CD14-positive monocyte (primary cell): ENCODE results near the gene FARP2. TPM values are rescaled to one million over a fixed set of nuclear protein-coding genes. Genes with fewer than 3 reads are reported as not detected.

Experiments
- DNase-seq, 3 donors: peaks; one replicate each; pipeline ENCODE4 v3.0.0-alpha.2; 2011 to 2022
- H2AFZ ChIP-seq: 2 replicates; pipeline ENCODE4 v1.6.0; 2012; ENCODE audit warnings: mild to moderate bottlenecking, low read depth, low read length, inconsistent platforms; ENCODE audit not compliant: insufficient read depth, poor library complexity, severe bottlenecking
- H3K27ac ChIP-seq, 2 donors: 1 replicate in 1 of 2; 2 replicates in 1 of 2; pipeline ENCODE4 v1.5.1; 2012 to 2013; ENCODE audit warnings: low read length in 2 of 2, control low read depth in 1 of 2, inconsistent platforms in 1 of 2, low read depth in 1 of 2, mild to moderate bottlenecking in 1 of 2
- H3K27me3 ChIP-seq, 2 donors: one replicate each; pipeline versions ENCODE4 v1.6.0 to v1.6.1; 2011 to 2013; ENCODE audit warnings: low read length in 2 of 2; ENCODE audit not compliant: control insufficient read depth in 2 of 2, insufficient read depth in 2 of 2
- H3K36me3 ChIP-seq, 2 donors: replicated peaks in 1 of 2; 1 replicate in 1 of 2; 2 replicates in 1 of 2; pipeline versions ENCODE4 v1.5.1 to v1.6.1; 2012 to 2013; ENCODE audit warnings: low read length in 2 of 2, control low read depth in 1 of 2, inconsistent platforms in 1 of 2, mild to moderate bottlenecking in 1 of 2; ENCODE audit not compliant: insufficient read depth in 2 of 2, control insufficient read depth in 1 of 2
- H3K4me1 ChIP-seq, 2 donors: 1 replicate in 1 of 2; 2 replicates in 1 of 2; pipeline versions ENCODE4 v1.5.1 to v1.6.1; 2012 to 2013; ENCODE audit warnings: low read length in 2 of 2, control low read depth in 1 of 2, inconsistent platforms in 1 of 2, mild to moderate bottlenecking in 1 of 2, moderate library complexity in 1 of 2; ENCODE audit not compliant: insufficient read depth in 2 of 2, control insufficient read depth in 1 of 2
- H3K4me2 ChIP-seq: replicated peaks from 2 replicates; pipeline ENCODE3; 2012; ENCODE audit warnings: low read length, moderate library complexity, mild to moderate bottlenecking; ENCODE audit not compliant: poor library complexity, severe bottlenecking; ENCODE audit errors: extremely low read depth
- H3K4me3 ChIP-seq, 3 experiments: fragments of 200-600 bp in 1 of 3; sonication (generic) in 1 of 3; replicated peaks in 1 of 3; 1 replicate in 2 of 3; 2 replicates in 1 of 3; pipeline ENCODE4 v1.5.1; 2011 to 2013; ENCODE audit warnings: low read length in 3 of 3, mild to moderate bottlenecking in 3 of 3, control low read depth in 2 of 3, low read depth in 2 of 3, inconsistent platforms in 1 of 3, moderate library complexity in 1 of 3
- H3K79me2 ChIP-seq: 2 replicates; pipeline ENCODE4 v1.6.0; 2012; ENCODE audit warnings: mild to moderate bottlenecking, control low read depth, inconsistent platforms, low read length, moderate library complexity; ENCODE audit not compliant: insufficient read depth
- H3K9ac ChIP-seq: 2 replicates; pipeline ENCODE4 v1.6.0; 2017; ENCODE audit warnings: low read length, mild to moderate bottlenecking; ENCODE audit not compliant: insufficient read depth, poor library complexity, severe bottlenecking
- H3K9me3 ChIP-seq, 2 donors: replicated peaks in 1 of 2; 1 replicate in 1 of 2; 2 replicates in 1 of 2; pipeline versions ENCODE4 v1.5.1 to v1.6.1; 2012 to 2013; ENCODE audit warnings: low read length in 2 of 2, control low read depth in 1 of 2; ENCODE audit not compliant: control insufficient read depth in 1 of 2, insufficient read depth in 1 of 2
- H4K20me1 ChIP-seq: 2 replicates; pipeline ENCODE4 v1.6.0; 2012; ENCODE audit warnings: mild to moderate bottlenecking, low read length, control low read depth, moderate library complexity; ENCODE audit not compliant: insufficient read depth
- H3K27ac Mint-ChIP-seq, 7 donors: one replicate each; pipeline ENCODE4 v1.8.0; 2020; ENCODE audit warnings: mild to moderate bottlenecking in 7 of 7, mixed read lengths in 7 of 7, moderate library complexity in 6 of 7, inconsistent platforms in 2 of 7
- H3K27me3 Mint-ChIP-seq, 3 donors: one replicate each; pipeline ENCODE4 v1.8.0; 2021 to 2022; ENCODE audit warnings: low read depth in 3 of 3, mild to moderate bottlenecking in 3 of 3, mixed read lengths in 3 of 3, moderate library complexity in 3 of 3, inconsistent platforms in 1 of 3
- H3K36me3 Mint-ChIP-seq, 2 donors: one replicate each; pipeline ENCODE4 v1.8.0; 2020; ENCODE audit warnings: mixed read lengths in 2 of 2, inconsistent platforms in 1 of 2, mild to moderate bottlenecking in 1 of 2
- H3K4me1 Mint-ChIP-seq: one replicate; pipeline ENCODE4 v1.8.0; 2020; ENCODE audit warnings: mild to moderate bottlenecking, mixed read lengths
- H3K4me3 Mint-ChIP-seq, 2 donors: one replicate each; pipeline ENCODE4 v1.8.0; 2020; ENCODE audit warnings: mild to moderate bottlenecking in 2 of 2, mixed read lengths in 2 of 2, moderate library complexity in 1 of 2
- H3K9me3 Mint-ChIP-seq, 7 donors: one replicate each; pipeline ENCODE4 v1.8.0; 2020 to 2022; ENCODE audit warnings: mixed read lengths in 7 of 7, mild to moderate bottlenecking in 6 of 7, moderate library complexity in 6 of 7, inconsistent platforms in 2 of 7
- WGBS: methylation state at CpG from one replicate; pipeline ENCODE4 v1.1.5; 2013; ENCODE audit warnings: missing lambda C conversion rate; ENCODE audit not compliant: insufficient coverage; 5-methylcytosine and 5-hydroxymethylcytosine counted together
- intact Hi-C, 2 donors: fragments of 100-400 bp; cut with micrococcal nuclease; formaldehyde crosslinking; loops; one replicate each; pipeline versions ENCODE4 v1.15.0 to v1.15.1; 2023
- polyA plus RNA-seq, 3 donors: library from polyadenylated mRNA; depleted of rRNA in 1 of 3; unstranded in 2 of 3; stranded (reverse) in 1 of 3; fragments of 300-500 nt in 2 of 3; fragments of >200 nt in 1 of 3; fragmentation: Illumina TruSeq in 2 of 3; gene quantifications; 1 replicate in 2 of 3; 2 replicates in 1 of 3; pipeline ENCODE4 v1.2.3, GENCODE V29; 2012 to 2021
- TF ChIP-seq, protein P1 (sequence below): fragments of 200-600 bp; IDR thresholded peaks from one replicate; pipeline ENCODE4 v1.8.0; 2022; ENCODE audit warnings: antibody characterized with exemption, mild to moderate bottlenecking

The FARP2 gene
- polyA plus RNA-seq, 3 donors, result 6.7 to 8.5 (median 7.3) TPM

DNA sequence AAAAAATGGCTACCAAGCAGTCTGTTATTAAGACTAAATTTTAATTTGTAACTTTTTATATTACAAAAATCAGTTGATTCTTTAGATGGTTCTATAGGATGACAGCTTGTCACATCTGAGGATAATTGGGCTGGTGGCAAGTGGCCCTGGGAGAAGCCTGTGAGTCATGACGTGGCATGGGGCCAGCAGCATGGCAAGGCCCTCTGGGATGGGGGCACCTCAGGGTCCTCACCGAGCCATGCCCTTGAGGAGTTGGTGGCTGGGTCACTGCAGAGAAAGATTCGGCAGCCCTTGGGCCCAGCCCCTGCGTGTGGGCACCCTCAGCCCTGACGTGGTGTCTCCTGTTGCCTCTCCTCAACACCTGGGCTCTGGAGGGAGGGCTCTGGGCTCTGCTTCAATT lies 102.6 kb downstream of the FARP2 start:
- Mint-ChIP-seq H3K36me3 (no peaks in the 10 kb centered on the region), H3K4me3 (no peak overlapping the region), H3K27me3 (peaks cover 75 to 89% (median 88%) of the 10 kb centered on the region in 3 donors), H3K27ac (no peak overlapping the region), H3K4me1 (peaks cover 2% of the 10 kb centered on the region), H3K9me3 (peaks cover 0 to 7% (median 0%) of the 10 kb centered on the region in 7 donors)
- Histone ChIP-seq H3K9ac (no peak overlapping the region), H4K20me1 (no peaks in the 10 kb centered on the region), H3K4me1 (no peaks in the 10 kb centered on the region), H3K27me3 (peaks cover 32 to 80% of the 10 kb centered on the region in 2 donors), H3K36me3 (no peaks in the 10 kb centered on the region), H3K9me3 (no peaks in the 10 kb centered on the region), H2AFZ (no peak overlapping the region), H3K4me3 (no peak overlapping the region), H3K79me2 (no peaks in the 10 kb centered on the region), H3K27ac (no peak overlapping the region), H3K4me2 (no peak overlapping the region)
- DNase-seq, result no peak
- intact Hi-C loops, result no loop called here
- WGBS, result 96% methylated on average over 4 of the region's 5 CpGs
- TF ChIP-seq, protein P1, sequence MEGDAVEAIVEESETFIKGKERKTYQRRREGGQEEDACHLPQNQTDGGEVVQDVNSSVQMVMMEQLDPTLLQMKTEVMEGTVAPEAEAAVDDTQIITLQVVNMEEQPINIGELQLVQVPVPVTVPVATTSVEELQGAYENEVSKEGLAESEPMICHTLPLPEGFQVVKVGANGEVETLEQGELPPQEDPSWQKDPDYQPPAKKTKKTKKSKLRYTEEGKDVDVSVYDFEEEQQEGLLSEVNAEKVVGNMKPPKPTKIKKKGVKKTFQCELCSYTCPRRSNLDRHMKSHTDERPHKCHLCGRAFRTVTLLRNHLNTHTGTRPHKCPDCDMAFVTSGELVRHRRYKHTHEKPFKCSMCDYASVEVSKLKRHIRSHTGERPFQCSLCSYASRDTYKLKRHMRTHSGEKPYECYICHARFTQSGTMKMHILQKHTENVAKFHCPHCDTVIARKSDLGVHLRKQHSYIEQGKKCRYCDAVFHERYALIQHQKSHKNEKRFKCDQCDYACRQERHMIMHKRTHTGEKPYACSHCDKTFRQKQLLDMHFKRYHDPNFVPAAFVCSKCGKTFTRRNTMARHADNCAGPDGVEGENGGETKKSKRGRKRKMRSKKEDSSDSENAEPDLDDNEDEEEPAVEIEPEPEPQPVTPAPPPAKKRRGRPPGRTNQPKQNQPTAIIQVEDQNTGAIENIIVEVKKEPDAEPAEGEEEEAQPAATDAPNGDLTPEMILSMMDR, result no peak

DNA sequence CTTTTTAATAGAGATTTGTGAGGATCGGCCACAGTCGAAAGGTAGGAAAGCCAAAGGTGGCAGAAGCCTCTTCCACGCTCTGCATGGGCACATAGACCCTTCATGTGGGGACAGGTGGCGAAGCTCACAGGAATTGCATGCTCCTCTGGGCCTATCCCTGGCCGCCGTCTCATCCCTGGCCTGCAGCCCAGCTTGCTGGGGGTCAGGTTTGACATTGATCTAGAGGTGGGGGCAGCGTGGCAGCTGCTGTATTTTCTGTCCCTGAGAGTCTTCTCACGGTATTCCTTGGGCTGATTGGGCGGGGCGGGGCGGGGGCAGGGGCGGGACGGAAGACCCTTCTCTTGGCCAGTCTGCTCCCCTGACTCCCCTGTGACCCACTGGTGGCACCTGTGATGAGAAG lies 103.4 kb downstream of the FARP2 start:
- no peak overlapping the region for H3K27ac ChIP-seq
- 95% methylated on average over 12 of the region's 13 CpGs for WGBS
- no peak overlapping the region for H3K9ac ChIP-seq
- H3K4me1 Mint-ChIP-seq, result peaks cover 2% of the 10 kb centered on the region
- H3K27me3 Mint-ChIP-seq, result peaks cover 71 to 89% (median 87%) of the 10 kb centered on the region in 3 donors
- no peak overlapping the region for H2AFZ ChIP-seq
- no peak overlapping the region for H3K4me2 ChIP-seq
- no peaks in the 10 kb centered on the region for H3K9me3 ChIP-seq
- H3K36me3 Mint-ChIP-seq, result no peaks in the 10 kb centered on the region
- H3K27me3 ChIP-seq, result peaks cover 25 to 78% of the 10 kb centered on the region in 2 donors
- no peaks in the 10 kb centered on the region for H3K79me2 ChIP-seq
- H3K9me3 Mint-ChIP-seq, result peaks cover 0 to 7% (median 0%) of the 10 kb centered on the region in 7 donors
- intact Hi-C loops, result no loop called here
- H3K4me3 Mint-ChIP-seq, result peak overlapping the region in 1 of 2 donors; percentile 28
- H3K27ac Mint-ChIP-seq, result no peak overlapping the region
- H4K20me1 ChIP-seq, result no peaks in the 10 kb centered on the region
- DNase-seq, result no peak
- H3K36me3 ChIP-seq, result no peaks in the 10 kb centered on the region
- no peak overlapping the region for H3K4me3 ChIP-seq
- no peaks in the 10 kb centered on the region for H3K4me1 ChIP-seq
- TF ChIP-seq, protein P1, result no peak
